ENCODE data around the gene BANF1. TPM values are rescaled to one million over a fixed set of nuclear protein-coding genes. Genes with fewer than 3 reads are reported as not detected.

Gene BANF1
- total RNA-seq, 4 donors from 2014 or later, result 23.9 to 68.9 (median 51.0) TPM

- Histone ChIP-seq H3K27ac (no peak overlapping the region), H3K36me3 (peaks cover 0 to 43% (median 14%) of the 10 kb centered on the region in 3 donors), H3K27me3 (no peaks in the 10 kb centered on the region), H3K4me1 (no peaks in the 10 kb centered on the region), H3K9me3 (no peaks in the 10 kb centered on the region), H3K4me3 (no peak overlapping the region)
- no peak for TF ChIP-seq EP300 (IDR thresholded peaks at IDR 0.05)
- TF ChIP-seq CTCF (IDR thresholded peaks at IDR 0.05), result no peak
- TF ChIP-seq POLR2A (IDR thresholded peaks at IDR 0.05), result no peak
- 57 to 75% methylated on average over 10 to 16 of the region's 16 CpGs for WGBS, 2 donors
- no peak for DNase-seq (ENCODE audit: low spot score in 2 of 2)
Observed at GRCh38 chr11:65981972-65982823, 20.1 kb upstream of the BANF1 start.

- H3K27me3 ChIP-seq, result no peaks in the 10 kb centered on the region
- DNase-seq (ENCODE audit: low spot score in 2 of 2), result no peak
- H3K4me3 ChIP-seq, result no peak overlapping the region
- H3K4me1 ChIP-seq, result no peaks in the 10 kb centered on the region
- WGBS, 2 donors, result 69 to 72% methylated on average over 21 to 22 of the region's 22 CpGs
- peaks cover 0 to 35% (median 8%) of the 10 kb centered on the region in 3 donors for H3K36me3 ChIP-seq
- H3K9me3 ChIP-seq, result no peaks in the 10 kb centered on the region
- TF ChIP-seq POLR2A (IDR thresholded peaks at IDR 0.05) (no peak), EP300 (IDR thresholded peaks at IDR 0.05) (no peak), CTCF (IDR thresholded peaks at IDR 0.05) (no peak)
- H3K27ac ChIP-seq, result no peak overlapping the region
Observed at GRCh38 chr11:65982824-65983588, 19.3 kb upstream of the BANF1 start.

- no peak overlapping the region for H3K4me3 ChIP-seq
- no peaks in the 10 kb centered on the region for H3K27me3 ChIP-seq
- H3K9me3 ChIP-seq, result no peaks in the 10 kb centered on the region
- DNase-seq (ENCODE audit: low spot score in 2 of 2), result no peak
- no peaks in the 10 kb centered on the region for H3K4me1 ChIP-seq
- WGBS, 2 donors, result 79% methylated on average over 5 of the region's 5 CpGs
- H3K27ac ChIP-seq, result no peak overlapping the region
- TF ChIP-seq POLR2A (IDR thresholded peaks at IDR 0.05), result no peak
- no peak for TF ChIP-seq CTCF (IDR thresholded peaks at IDR 0.05)
- no peak for TF ChIP-seq EP300 (IDR thresholded peaks at IDR 0.05)
- H3K36me3 ChIP-seq, result peaks cover 0 to 29% (median 3%) of the 10 kb centered on the region in 3 donors
Observed at GRCh38 chr11:65983589-65983987, 18.7 kb upstream of the BANF1 start.

GRCh38 chr11:65987336-65987735, 15.0 kb upstream of the BANF1 start:
- Histone ChIP-seq H3K9me3 (no peaks in the 10 kb centered on the region), H3K27ac (no peak overlapping the region), H3K36me3 (peaks cover 0 to 9% (median 0%) of the 10 kb centered on the region in 3 donors), H3K4me1 (no peaks in the 10 kb centered on the region), H3K27me3 (no peaks in the 10 kb centered on the region), H3K4me3 (no peak overlapping the region)
- TF ChIP-seq POLR2A (IDR thresholded peaks at IDR 0.05) (no peak), EP300 (IDR thresholded peaks at IDR 0.05) (no peak), CTCF (IDR thresholded peaks at IDR 0.05) (no peak)
- WGBS, 2 donors, result 80 to 81% methylated on average over 9 of the region's 9 CpGs
- no peak for DNase-seq (ENCODE audit: low spot score in 2 of 2)
